H9 (cell line): ENCODE data around the gene MAML1. TPM values are rescaled to one million over a fixed set of nuclear protein-coding genes. Genes with fewer than 3 reads are reported as not detected.

Experiments used
- DNase-seq: peaks from one replicate; pipeline ENCODE4 v3.0.0-alpha.2; 2017
- H2AFZ ChIP-seq: one replicate; pipeline ENCODE4 v1.6.1; 2013; ENCODE audit warnings: mild to moderate bottlenecking, low read length, control low read depth, moderate library complexity
- H2AK5ac ChIP-seq: 2 replicates; pipeline ENCODE4 v1.6.1; 2013; ENCODE audit warnings: low read length, control low read depth, mixed read lengths; ENCODE audit not compliant: insufficient read length
- H2BK120ac ChIP-seq: one replicate; pipeline ENCODE4 v1.6.1; 2013; ENCODE audit warnings: low read depth, mild to moderate bottlenecking, low read length, control low read depth, inconsistent platforms; ENCODE audit not compliant: poor library complexity, severe bottlenecking
- H2BK12ac ChIP-seq: 2 replicates; pipeline ENCODE4 v1.6.1; 2013; ENCODE audit warnings: low read length, control low read depth, mixed read lengths, low read depth; ENCODE audit not compliant: insufficient read length
- H2BK15ac ChIP-seq: 2 replicates; pipeline ENCODE4 v1.6.1; 2013; ENCODE audit warnings: low read depth, low read length, control low read depth
- H2BK20ac ChIP-seq: one replicate; pipeline ENCODE4 v1.6.1; 2013; ENCODE audit warnings: low read depth, mild to moderate bottlenecking, low read length, control low read depth, inconsistent platforms; ENCODE audit not compliant: poor library complexity, severe bottlenecking
- H2BK5ac ChIP-seq: 2 replicates; pipeline ENCODE4 v1.6.1; 2013; ENCODE audit warnings: low read length, control low read depth, mixed read lengths; ENCODE audit not compliant: insufficient read length
- H3K14ac ChIP-seq: 2 replicates; pipeline ENCODE4 v1.6.1; 2013; ENCODE audit warnings: low read length, control low read depth; ENCODE audit not compliant: insufficient read depth
- H3K18ac ChIP-seq: 2 replicates; pipeline ENCODE4 v1.6.1; 2013; ENCODE audit warnings: low read depth, mild to moderate bottlenecking, mixed read lengths, low read length, control low read depth; ENCODE audit not compliant: insufficient read length
- H3K23ac ChIP-seq: 2 replicates; pipeline ENCODE4 v1.6.1; 2013; ENCODE audit warnings: low read length, control low read depth, mixed read lengths, low read depth; ENCODE audit not compliant: insufficient read length
- H3K23me2 ChIP-seq: 2 replicates; pipeline ENCODE4 v1.6.1; 2013; ENCODE audit warnings: low read depth, mild to moderate bottlenecking, mixed read lengths, low read length, control low read depth; ENCODE audit not compliant: insufficient read length, poor library complexity, severe bottlenecking
- H3K27ac ChIP-seq: 2 replicates; pipeline ENCODE4 v1.5.1; 2013; ENCODE audit warnings: low read length, control low read depth, mixed read lengths, low read depth; ENCODE audit not compliant: insufficient read length
- H3K27me3 ChIP-seq: 2 replicates; pipeline ENCODE4 v1.6.1; 2013; ENCODE audit warnings: low read length, control low read depth, inconsistent platforms; ENCODE audit not compliant: insufficient read depth
- H3K4ac ChIP-seq: 2 replicates; pipeline ENCODE4 v1.6.1; 2013; ENCODE audit warnings: low read depth, mild to moderate bottlenecking, control low read depth, inconsistent platforms, low read length, moderate library complexity
- H3K4me1 ChIP-seq: 2 replicates; pipeline ENCODE4 v1.6.1; 2013; ENCODE audit warnings: low read length, control low read depth, inconsistent platforms; ENCODE audit not compliant: insufficient read depth
- H3K4me2 ChIP-seq: 2 replicates; pipeline ENCODE4 v1.6.1; 2013; ENCODE audit warnings: low read length, control low read depth, mixed read lengths; ENCODE audit not compliant: insufficient read length, insufficient read depth
- H3K56ac ChIP-seq: 2 replicates; pipeline ENCODE4 v1.6.1; 2013; ENCODE audit warnings: low read depth, mild to moderate bottlenecking, mixed read lengths, low read length, control low read depth; ENCODE audit not compliant: insufficient read length
- H3K79me1 ChIP-seq: 2 replicates; pipeline ENCODE4 v1.6.1; 2013; ENCODE audit warnings: low read depth, mild to moderate bottlenecking, moderate library complexity, low read length, control low read depth, inconsistent platforms; ENCODE audit not compliant: insufficient read depth, poor library complexity, severe bottlenecking
- H3K79me2 ChIP-seq: 2 replicates; pipeline ENCODE4 v1.6.1; 2013; ENCODE audit warnings: low read length, control low read depth, inconsistent platforms; ENCODE audit not compliant: insufficient read depth
- H3K9ac ChIP-seq: 2 replicates; pipeline ENCODE4 v1.6.1; 2013; ENCODE audit warnings: low read length, control low read depth, mixed read lengths; ENCODE audit not compliant: insufficient read length; ENCODE audit errors: extremely low read depth
- H3K9me3 ChIP-seq: one replicate; pipeline ENCODE4 v1.6.1; 2013; ENCODE audit warnings: low read depth, low read length, inconsistent platforms; ENCODE audit not compliant: control insufficient read depth
- H3T11ph ChIP-seq: one replicate; pipeline ENCODE4 v1.6.1; 2013; ENCODE audit warnings: mild to moderate bottlenecking, low read length, control low read depth, inconsistent platforms
- H4K20me1 ChIP-seq: one replicate; pipeline ENCODE4 v1.6.1; 2013; ENCODE audit not compliant: control insufficient read depth, insufficient read length, insufficient read depth
- H4K5ac ChIP-seq: 2 replicates; pipeline ENCODE4 v1.6.1; 2013; ENCODE audit warnings: low read depth, mild to moderate bottlenecking, mixed read lengths, low read length, control low read depth; ENCODE audit not compliant: insufficient read length
- H4K8ac ChIP-seq: replicated peaks from 2 replicates; pipeline ENCODE4 v1.6.1; 2013; ENCODE audit warnings: low read length, control low read depth, mixed read lengths, low read depth; ENCODE audit not compliant: insufficient read length
- H4K91ac ChIP-seq: 2 replicates; pipeline ENCODE4 v1.6.1; 2013; ENCODE audit warnings: low read depth, mild to moderate bottlenecking, moderate library complexity, mixed read lengths, low read length, control low read depth; ENCODE audit not compliant: insufficient read length
- H3K27ac Mint-ChIP-seq, 3 experiments: 2 replicates in 2 of 3; 3 replicates in 1 of 3; pipeline ENCODE4 v1.8.0; 2020 to 2021; ENCODE audit warnings: mixed read lengths in 3 of 3, mild to moderate bottlenecking in 1 of 3, moderate library complexity in 1 of 3
- H3K27me3 Mint-ChIP-seq: 2 replicates; pipeline ENCODE4 v1.8.0; 2021; ENCODE audit warnings: low read depth, mild to moderate bottlenecking, moderate library complexity, mixed read lengths
- H3K36me3 Mint-ChIP-seq, 3 experiments: 2 replicates in 2 of 3; 3 replicates in 1 of 3; pipeline ENCODE4 v1.8.0; 2020 to 2021; ENCODE audit warnings: low read depth in 3 of 3, mixed read lengths in 3 of 3; ENCODE audit not compliant: insufficient read depth in 1 of 3
- H3K4me1 Mint-ChIP-seq, 2 experiments: 2 replicates each; pipeline ENCODE4 v1.8.0; 2020; ENCODE audit warnings: mixed read lengths in 2 of 2
- H3K4me3 Mint-ChIP-seq, 2 experiments: 2 replicates in 1 of 2; 3 replicates in 1 of 2; pipeline ENCODE4 v1.8.0; 2020 to 2021; ENCODE audit warnings: mild to moderate bottlenecking in 2 of 2, mixed read lengths in 2 of 2, moderate library complexity in 1 of 2
- H3K9me3 Mint-ChIP-seq, 2 experiments: 2 replicates in 1 of 2; 3 replicates in 1 of 2; pipeline ENCODE4 v1.8.0; 2020; ENCODE audit warnings: mild to moderate bottlenecking in 2 of 2, mixed read lengths in 2 of 2, moderate library complexity in 1 of 2
- WGBS: extraction: QIAGEN DNeasy Blood & Tissue Kit; methylation state at CpG from one replicate; pipeline ENCODE4 v1.1.7; 2013; ENCODE audit warnings: missing lambda C conversion rate, low lambda C conversion rate, mixed read lengths; ENCODE audit not compliant: insufficient read length; ENCODE audit errors: extremely low coverage; 5-methylcytosine and 5-hydroxymethylcytosine counted together
- total RNA-seq: library from RNA; stranded (reverse); gene quantifications from 2 replicates; pipeline ENCODE4 v1.2.1, GENCODE V29; 2021
- TF ChIP-seq, protein P1 (sequence below): fragments of 200-600 bp; sonication (generic); conservative IDR thresholded peaks from 3 replicates; pipeline ENCODE4 v1.8.0; 2021; ENCODE audit warnings: antibody characterized with exemption, mild to moderate bottlenecking

MAML1 gene
- total RNA-seq, 1 experiment from 2014 or later = 50.8 TPM

DNA sequence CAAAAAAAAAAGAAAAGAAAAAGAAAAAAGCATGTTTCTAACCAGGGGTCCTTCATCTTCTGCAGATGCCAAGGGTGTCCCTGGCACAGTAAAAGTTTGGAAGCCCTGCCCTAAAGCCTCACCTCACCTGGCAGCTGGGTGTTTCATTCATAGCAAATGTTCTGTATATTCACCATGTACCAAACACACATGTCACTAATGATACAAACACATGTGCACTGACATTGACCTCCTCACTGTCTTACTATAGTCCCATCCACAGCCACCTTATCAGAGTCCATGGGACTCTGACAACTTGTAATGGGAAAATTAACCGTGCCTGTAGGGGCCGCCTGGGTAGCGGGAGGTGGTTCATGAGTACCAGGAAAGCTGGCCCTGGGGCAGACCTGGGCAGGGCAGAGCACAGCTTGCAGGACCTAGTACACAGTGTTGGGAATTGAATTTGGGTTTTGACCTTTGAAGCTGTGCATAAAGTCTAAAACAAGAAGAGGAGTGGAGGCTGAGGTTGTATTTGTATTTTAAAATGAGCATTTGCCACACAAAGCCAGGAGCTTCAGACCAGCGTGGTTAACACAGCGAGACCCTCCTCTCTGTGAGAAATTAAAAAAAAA is 80.5 kb downstream of the MAML1 start:
- TF ChIP-seq, protein P1, sequence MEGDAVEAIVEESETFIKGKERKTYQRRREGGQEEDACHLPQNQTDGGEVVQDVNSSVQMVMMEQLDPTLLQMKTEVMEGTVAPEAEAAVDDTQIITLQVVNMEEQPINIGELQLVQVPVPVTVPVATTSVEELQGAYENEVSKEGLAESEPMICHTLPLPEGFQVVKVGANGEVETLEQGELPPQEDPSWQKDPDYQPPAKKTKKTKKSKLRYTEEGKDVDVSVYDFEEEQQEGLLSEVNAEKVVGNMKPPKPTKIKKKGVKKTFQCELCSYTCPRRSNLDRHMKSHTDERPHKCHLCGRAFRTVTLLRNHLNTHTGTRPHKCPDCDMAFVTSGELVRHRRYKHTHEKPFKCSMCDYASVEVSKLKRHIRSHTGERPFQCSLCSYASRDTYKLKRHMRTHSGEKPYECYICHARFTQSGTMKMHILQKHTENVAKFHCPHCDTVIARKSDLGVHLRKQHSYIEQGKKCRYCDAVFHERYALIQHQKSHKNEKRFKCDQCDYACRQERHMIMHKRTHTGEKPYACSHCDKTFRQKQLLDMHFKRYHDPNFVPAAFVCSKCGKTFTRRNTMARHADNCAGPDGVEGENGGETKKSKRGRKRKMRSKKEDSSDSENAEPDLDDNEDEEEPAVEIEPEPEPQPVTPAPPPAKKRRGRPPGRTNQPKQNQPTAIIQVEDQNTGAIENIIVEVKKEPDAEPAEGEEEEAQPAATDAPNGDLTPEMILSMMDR = no peak
- Histone ChIP-seq H3K27ac (no peak overlapping the region), H2BK20ac (no peak overlapping the region), H2BK120ac (no peak overlapping the region), H3K18ac (no peak overlapping the region), H3K4me1 (no peaks in the 10 kb centered on the region; the same call in 1 of the 2 replicates), H3K79me2 (no peaks in the 10 kb centered on the region), H2BK12ac (no peak overlapping the region), H2BK5ac (no peak overlapping the region), H4K20me1 (no peaks in the 10 kb centered on the region), H3K4ac (no peak overlapping the region), H3K4me2 (no peak overlapping the region), H3T11ph (no peak overlapping the region), H3K79me1 (no peaks in the 10 kb centered on the region), H2BK15ac (no peak overlapping the region), H3K14ac (no peak overlapping the region), H3K9ac (no peak overlapping the region), H4K5ac (no peak overlapping the region), H4K91ac (no peak overlapping the region), H2AFZ (no peak overlapping the region), H3K9me3 (no peaks in the 10 kb centered on the region), H3K27me3 (no peaks in the 10 kb centered on the region), H4K8ac (no peak overlapping the region), H2AK5ac (no peak overlapping the region), H3K23me2 (peaks cover 12% of the 10 kb centered on the region), H3K56ac (no peak overlapping the region), H3K23ac (no peak overlapping the region)
- Mint-ChIP-seq H3K27me3 (peaks cover 11% of the 10 kb centered on the region), H3K36me3 (peaks cover 5 to 38% (median 22%) of the 10 kb centered on the region in 3 experiments; a peak in 6 of 7 replicates), H3K27ac (no peak overlapping the region; a peak in 1 of 7 replicates), H3K4me1 (peaks cover 21 to 22% of the 10 kb centered on the region in 2 experiments), H3K9me3 (no peaks in the 10 kb centered on the region; a peak in 2 of 5 replicates), H3K4me3 (no peak overlapping the region)
- no CpG with 5 or more reads among the region's 5 CpGs for WGBS
- no peak for DNase-seq
